ENCODE measurements around the gene BECN2.

Gene BECN2

GRCh38 chr1:242000434-242000833 is 42.9 kb downstream of the BECN2 start:
- Histone ChIP-seq H3K9me2 (replicated peaks; ENCODE audit: low read depth, low read length) (no peaks in the 10 kb centered on the region), H3K9ac (ENCODE audit: low read depth, low read length, poor library complexity, severe bottlenecking) (no peak overlapping the region), H3K27me3 (ENCODE audit: insufficient read depth, low read length, poor library complexity, severe bottlenecking) (no peaks in the 10 kb centered on the region), H3K36me3 (ENCODE audit: insufficient read depth, low read length) (no peaks in the 10 kb centered on the region), H3K4me1 (ENCODE audit: insufficient read depth, low read length, poor library complexity, severe bottlenecking) (no peaks in the 10 kb centered on the region), H3F3A (ENCODE audit: low read depth) (no peaks in the 10 kb centered on the region), H3K79me2 (ENCODE audit: insufficient read depth, low read length) (no peaks in the 10 kb centered on the region), H2AFZ (ENCODE audit: low read length) (no peak overlapping the region), H3K4me3 (ENCODE audit: low read length, poor library complexity, severe bottlenecking) (no peak overlapping the region), H4K20me1 (ENCODE audit: insufficient read depth, low read length, poor library complexity, severe bottlenecking) (no peaks in the 10 kb centered on the region), H3K9me3 (ENCODE audit: insufficient read depth, low read depth, low read length) (0 out of 2 replicates have a peak, but pooled peaks cover under 1% of the 10 kb centered on the region), H3K4me2 (ENCODE audit: low read depth, low read length, poor library complexity, severe bottlenecking) (no peak overlapping the region)
- TF ChIP-seq CTCF (conservative IDR thresholded peaks at IDR 0.05; ENCODE audit: low read length) (no peak), EZH2phosphoT487 (IDR thresholded peaks at IDR 0.05; ENCODE audit: borderline replicate concordance) (no peak)

GRCh38 chr1:242002072-242002471 is 44.5 kb downstream of the BECN2 start:
- H3K4me3 ChIP-seq (ENCODE audit: low read length, poor library complexity, severe bottlenecking) = no peak overlapping the region
- no peak overlapping the region for H3K4me2 ChIP-seq (ENCODE audit: low read depth, low read length, poor library complexity, severe bottlenecking)
- H3K27me3 ChIP-seq (ENCODE audit: insufficient read depth, low read length, poor library complexity, severe bottlenecking) = no peaks in the 10 kb centered on the region
- no peak overlapping the region for H3K9ac ChIP-seq (ENCODE audit: low read depth, low read length, poor library complexity, severe bottlenecking)
- no peaks in the 10 kb centered on the region for H3K4me1 ChIP-seq (ENCODE audit: insufficient read depth, low read length, poor library complexity, severe bottlenecking)
- no peaks in the 10 kb centered on the region for H3F3A ChIP-seq (ENCODE audit: low read depth)
- H3K36me3 ChIP-seq (ENCODE audit: insufficient read depth, low read length) = no peaks in the 10 kb centered on the region
- TF ChIP-seq EZH2phosphoT487 (IDR thresholded peaks at IDR 0.05; ENCODE audit: borderline replicate concordance) = no peak
- TF ChIP-seq CTCF (conservative IDR thresholded peaks at IDR 0.05; ENCODE audit: low read length) = no peak
- no peak overlapping the region for H2AFZ ChIP-seq (ENCODE audit: low read length)
- H4K20me1 ChIP-seq (ENCODE audit: insufficient read depth, low read length, poor library complexity, severe bottlenecking) = no peaks in the 10 kb centered on the region
- no peaks in the 10 kb centered on the region for H3K9me3 ChIP-seq (ENCODE audit: insufficient read depth, low read depth, low read length)
- H3K9me2 ChIP-seq (replicated peaks; ENCODE audit: low read depth, low read length) = no peaks in the 10 kb centered on the region
- no peaks in the 10 kb centered on the region for H3K79me2 ChIP-seq (ENCODE audit: insufficient read depth, low read length)

- Histone ChIP-seq H4K20me1 (ENCODE audit: insufficient read depth, low read length, poor library complexity, severe bottlenecking) (no peaks in the 10 kb centered on the region), H3F3A (ENCODE audit: low read depth) (no peaks in the 10 kb centered on the region), H3K36me3 (ENCODE audit: insufficient read depth, low read length) (no peaks in the 10 kb centered on the region), H3K27me3 (ENCODE audit: insufficient read depth, low read length, poor library complexity, severe bottlenecking) (no peaks in the 10 kb centered on the region), H3K9ac (ENCODE audit: low read depth, low read length, poor library complexity, severe bottlenecking) (no peak overlapping the region), H2AFZ (ENCODE audit: low read length) (no peak overlapping the region), H3K79me2 (ENCODE audit: insufficient read depth, low read length) (no peaks in the 10 kb centered on the region), H3K9me3 (ENCODE audit: insufficient read depth, low read depth, low read length) (no peaks in the 10 kb centered on the region), H3K4me3 (ENCODE audit: low read length, poor library complexity, severe bottlenecking) (no peak overlapping the region), H3K9me2 (replicated peaks; ENCODE audit: low read depth, low read length) (no peaks in the 10 kb centered on the region), H3K4me2 (ENCODE audit: low read depth, low read length, poor library complexity, severe bottlenecking) (no peak overlapping the region), H3K4me1 (ENCODE audit: insufficient read depth, low read length, poor library complexity, severe bottlenecking) (no peaks in the 10 kb centered on the region)
- no peak for TF ChIP-seq EZH2phosphoT487 (IDR thresholded peaks at IDR 0.05; ENCODE audit: borderline replicate concordance)
- TF ChIP-seq CTCF (conservative IDR thresholded peaks at IDR 0.05; ENCODE audit: low read length) = no peak
Measured at GRCh38 chr1:242002510-242002909, 44.9 kb downstream of the BECN2 start.
